OCI-LY7 (cell line): ENCODE measurements around the gene LAMA1. TPM values are rescaled to one million over a fixed set of nuclear protein-coding genes. Genes with fewer than 3 reads are reported as not detected.

ENCODE experiments used
- BruUV-seq: library from RNA; stranded (reverse); fragments of 400-500 nt; replicated peaks from 2 replicates; lab custom pipeline; 2021; lab: Mats Ljungman, UMichigan
- CTCF ChIA-PET: fragments of 300-600 bp; sonication (Branson Sonifier 250); formaldehyde crosslinking; loops from one replicate; lab custom pipeline; 2022; ENCODE audit warnings: antibody characterized with exemption; ENCODE audit not compliant: unreplicated experiment; lab: Charles Lee
- POLR2A ChIA-PET: fragments of 300-600 bp; sonication (Branson Sonifier 250); formaldehyde crosslinking; loops from one replicate; lab custom pipeline; 2022; ENCODE audit warnings: antibody characterized with exemption; lab: Charles Lee
- DNase-seq: peaks from one replicate; pipeline ENCODE4 v3.0.0-alpha.2; 2015; ENCODE audit warnings: low spot score
- H2AFZ ChIP-seq: fragments of 200-600 bp; sonication (generic), shearing (Covaris generic); 2 replicates; pipeline ENCODE4 v1.6.1; 2014; ENCODE audit warnings: mild to moderate bottlenecking, antibody characterized with exemption, low read length, moderate library complexity
- H3K27ac ChIP-seq: fragments of 200-600 bp; sonication (generic); 2 replicates; pipeline ENCODE4 v1.5.1; 2014; ENCODE audit warnings: mixed run types, low read depth, mild to moderate bottlenecking, moderate library complexity, low read length, inconsistent platforms; ENCODE audit not compliant: poor library complexity, severe bottlenecking
- H3K36me3 ChIP-seq: fragments of 200-600 bp; sonication (generic); 2 replicates; pipeline ENCODE4 v1.6.1; 2014; ENCODE audit warnings: mild to moderate bottlenecking, antibody characterized with exemption, low read length, moderate library complexity, mixed read lengths; ENCODE audit not compliant: insufficient read depth
- H3K4me1 ChIP-seq: fragments of 200-600 bp; sonication (generic); 2 replicates; pipeline ENCODE4 v1.5.1; 2014; ENCODE audit warnings: mild to moderate bottlenecking, low read length; ENCODE audit not compliant: insufficient read depth, poor library complexity, severe bottlenecking
- H3K4me2 ChIP-seq: fragments of 200-600 bp; sonication (generic); 2 replicates; pipeline ENCODE4 v1.6.1; 2014; ENCODE audit warnings: mild to moderate bottlenecking, low read length
- H3K4me3 ChIP-seq: fragments of 200-600 bp; sonication (generic); 2 replicates; pipeline ENCODE4 v1.5.1; 2014; ENCODE audit warnings: mild to moderate bottlenecking, low read depth, low read length; ENCODE audit not compliant: poor library complexity, severe bottlenecking
- H3K79me2 ChIP-seq: fragments of 200-600 bp; sonication (generic); 2 replicates; pipeline ENCODE4 v1.6.1; 2016; ENCODE audit warnings: low read depth, mild to moderate bottlenecking, low read length, moderate library complexity, mixed read lengths; ENCODE audit not compliant: insufficient read depth
- H3K9me2 ChIP-seq: fragments of 200-600 bp; sonication (generic); 2 replicates; pipeline ENCODE4 v1.6.1; 2016; ENCODE audit warnings: mild to moderate bottlenecking, low read length, mixed read lengths; ENCODE audit not compliant: insufficient read depth
- H3K9me3 ChIP-seq: fragments of 200-600 bp; sonication (generic); 2 replicates; pipeline ENCODE4 v1.6.1; 2014; ENCODE audit warnings: mild to moderate bottlenecking, mixed run types, low read length, mixed read lengths
- H4K20me1 ChIP-seq: fragments of 200-600 bp; sonication (generic); 2 replicates; pipeline ENCODE4 v1.6.1; 2014; ENCODE audit warnings: mild to moderate bottlenecking, antibody characterized with exemption, low read length, moderate library complexity, mixed read lengths; ENCODE audit not compliant: insufficient read depth
- EZH2phosphoT487 ChIP-seq: fragments of 200-600 bp; sonication (generic); IDR thresholded peaks from 2 replicates; pipeline ENCODE4 v1.6.1; 2018; ENCODE audit warnings: low read depth, borderline replicate concordance, mild to moderate bottlenecking, mixed run types, antibody characterized with exemption, low read length, moderate library complexity, mixed read lengths
- intact Hi-C: fragments of 100-400 bp; cut with micrococcal nuclease; formaldehyde crosslinking; loops from one replicate; pipeline ENCODE4 v1.10.0; 2022; ENCODE audit not compliant: unreplicated experiment
- total RNA-seq, 2 experiments: library from RNA; depleted of rRNA in 1 of 2; stranded (reverse); fragments of >200 nt in 1 of 2; shearing (Covaris generic) in 1 of 2; gene quantifications; 2 replicates each; pipeline ENCODE4 v1.2.3, GENCODE V29; 2014 to 2022
- TF ChIP-seq, protein P1 (sequence below): fragments of 200-600 bp; sonication (generic); conservative IDR thresholded peaks from 2 replicates; pipeline ENCODE4 v1.5.1; 2014; ENCODE audit warnings: mild to moderate bottlenecking, antibody characterized with exemption, low read length, moderate library complexity, mixed read lengths

LAMA1 gene
- total RNA-seq, 2 experiments from 2014 or later = not detected

DNA sequence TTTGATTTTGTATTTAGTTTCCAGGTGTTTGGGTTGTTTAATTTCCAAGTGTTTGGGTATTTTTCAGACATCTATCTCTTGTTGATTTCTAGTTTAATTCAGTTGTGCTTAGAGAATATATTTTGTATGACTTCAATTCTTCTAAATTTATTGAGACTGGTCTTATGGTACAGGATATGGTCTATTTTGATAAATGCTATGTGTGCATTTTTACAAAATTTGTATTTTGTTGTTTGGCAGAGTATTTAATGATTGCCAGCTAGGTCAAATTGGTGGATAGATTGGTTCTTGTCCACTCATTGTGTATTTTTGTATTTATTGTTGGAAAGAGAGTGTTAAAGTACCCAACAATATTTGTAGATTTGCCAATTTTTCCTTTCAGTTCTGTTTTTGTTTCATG, 23.7 kb upstream of the LAMA1 start:
- H3K4me1 ChIP-seq = no peaks in the 10 kb centered on the region
- H3K9me2 ChIP-seq = no peaks in the 10 kb centered on the region
- no peak overlapping the region for H3K4me3 ChIP-seq
- H3K79me2 ChIP-seq = no peaks in the 10 kb centered on the region
- POLR2A ChIA-PET = no interaction called here
- H3K27ac ChIP-seq = no peak overlapping the region
- no peaks in the 10 kb centered on the region for H3K9me3 ChIP-seq
- CTCF ChIA-PET = no interaction called here
- no peak for DNase-seq
- no peaks in the 10 kb centered on the region for H3K36me3 ChIP-seq
- no TSS peak for BruUV-seq
- H2AFZ ChIP-seq = no peak overlapping the region
- TF ChIP-seq, protein P1, sequence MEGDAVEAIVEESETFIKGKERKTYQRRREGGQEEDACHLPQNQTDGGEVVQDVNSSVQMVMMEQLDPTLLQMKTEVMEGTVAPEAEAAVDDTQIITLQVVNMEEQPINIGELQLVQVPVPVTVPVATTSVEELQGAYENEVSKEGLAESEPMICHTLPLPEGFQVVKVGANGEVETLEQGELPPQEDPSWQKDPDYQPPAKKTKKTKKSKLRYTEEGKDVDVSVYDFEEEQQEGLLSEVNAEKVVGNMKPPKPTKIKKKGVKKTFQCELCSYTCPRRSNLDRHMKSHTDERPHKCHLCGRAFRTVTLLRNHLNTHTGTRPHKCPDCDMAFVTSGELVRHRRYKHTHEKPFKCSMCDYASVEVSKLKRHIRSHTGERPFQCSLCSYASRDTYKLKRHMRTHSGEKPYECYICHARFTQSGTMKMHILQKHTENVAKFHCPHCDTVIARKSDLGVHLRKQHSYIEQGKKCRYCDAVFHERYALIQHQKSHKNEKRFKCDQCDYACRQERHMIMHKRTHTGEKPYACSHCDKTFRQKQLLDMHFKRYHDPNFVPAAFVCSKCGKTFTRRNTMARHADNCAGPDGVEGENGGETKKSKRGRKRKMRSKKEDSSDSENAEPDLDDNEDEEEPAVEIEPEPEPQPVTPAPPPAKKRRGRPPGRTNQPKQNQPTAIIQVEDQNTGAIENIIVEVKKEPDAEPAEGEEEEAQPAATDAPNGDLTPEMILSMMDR = no peak
- no peak for TF ChIP-seq EZH2phosphoT487
- no peak overlapping the region for H3K4me2 ChIP-seq
- intact Hi-C loops = no loop called here
- H4K20me1 ChIP-seq = no peaks in the 10 kb centered on the region

DNA sequence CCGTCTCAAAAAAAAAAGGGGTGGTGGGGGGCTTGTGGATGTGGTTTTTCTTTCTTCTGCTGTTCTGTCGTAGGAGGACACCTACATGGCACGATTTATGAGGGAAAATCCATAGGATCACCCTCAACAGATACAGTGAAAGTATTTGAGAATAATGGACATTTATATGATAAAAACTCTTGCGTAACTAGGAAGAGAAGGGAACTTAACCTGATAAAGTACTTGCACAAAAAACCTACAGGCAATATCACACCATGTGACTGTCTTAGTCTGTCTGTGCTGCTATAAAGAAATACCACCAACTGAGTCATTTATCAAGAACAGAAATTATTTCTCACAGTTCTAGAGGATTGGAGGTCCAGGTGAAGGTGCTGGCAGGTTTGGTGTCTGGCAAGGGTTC, 21.8 kb upstream of the LAMA1 start:
- POLR2A ChIA-PET = no interaction called here
- H3K9me3 ChIP-seq = no peaks in the 10 kb centered on the region
- no peak overlapping the region for H2AFZ ChIP-seq
- no peaks in the 10 kb centered on the region for H3K36me3 ChIP-seq
- H3K27ac ChIP-seq = no peak overlapping the region
- H3K79me2 ChIP-seq = no peaks in the 10 kb centered on the region
- H3K4me2 ChIP-seq = no peak overlapping the region
- H4K20me1 ChIP-seq = no peaks in the 10 kb centered on the region
- H3K4me3 ChIP-seq = no peak overlapping the region
- H3K9me2 ChIP-seq = no peaks in the 10 kb centered on the region
- no peak for TF ChIP-seq EZH2phosphoT487
- TF ChIP-seq, protein P1 = no peak
- no peak for DNase-seq
- intact Hi-C loops = no loop called here
- BruUV-seq = no TSS peak
- H3K4me1 ChIP-seq = no peaks in the 10 kb centered on the region
- CTCF ChIA-PET = no interaction called here

DNA sequence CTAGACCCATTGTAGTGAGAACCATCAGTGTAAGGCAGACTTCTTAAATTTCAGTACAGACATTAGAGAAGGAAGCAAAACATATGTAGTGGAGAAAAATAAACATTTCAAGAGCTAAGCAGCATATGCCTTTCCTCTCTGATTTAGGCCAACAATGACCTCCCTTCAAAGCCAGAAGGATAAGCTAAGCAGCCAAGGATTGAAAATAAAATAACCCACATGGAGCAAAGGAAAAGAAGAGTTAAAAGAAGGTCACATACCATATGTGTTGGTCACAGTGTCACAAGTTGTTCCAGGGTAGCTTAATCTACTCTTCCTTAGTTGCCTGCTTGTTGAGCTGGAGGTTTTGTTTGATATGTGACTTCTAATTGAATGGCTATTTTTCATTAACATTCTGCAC, 15.6 kb upstream of the LAMA1 start:
- no peaks in the 10 kb centered on the region for H4K20me1 ChIP-seq
- CTCF ChIA-PET = no interaction called here
- POLR2A ChIA-PET = interaction anchor here (0.7 kb wide), 2 partner anchors 173 to 822 kb away, joined by 3 read pairs; no protein-coding TSS in a partner anchor

More for the DNA sequence above, 15.6 kb upstream of the LAMA1 start:
- Histone ChIP-seq H2AFZ (no peak overlapping the region), H3K27ac (no peak overlapping the region), H3K36me3 (no peaks in the 10 kb centered on the region), H3K4me2 (no peak overlapping the region), H3K9me3 (no peaks in the 10 kb centered on the region), H3K79me2 (no peaks in the 10 kb centered on the region), H3K4me1 (no peaks in the 10 kb centered on the region), H3K4me3 (no peak overlapping the region), H3K9me2 (no peaks in the 10 kb centered on the region)
- TF ChIP-seq EZH2phosphoT487 = no peak
- TF ChIP-seq, protein P1 = no peak
- intact Hi-C loops = no loop called here
- BruUV-seq = no TSS peak
- no peak for DNase-seq
